Stimulated activated CD4-positive, alpha-beta T cell treated with anti-CD3 and anti-CD28 coated beads, Interleukin-15, amount 100 ng/mL, for 1 hour (primary cell): ENCODE data around the gene KCNMA1.

Experiments used
- DNase-seq, 2 donors: peaks; one replicate each; pipeline ENCODE4 v3.0.0-alpha.2; 2020; ENCODE audit warnings: low read depth in 1 of 2, low spot score in 1 of 2

The KCNMA1 gene

GRCh38 chr10:77562742-77563141 is 74.9 kb downstream of the KCNMA1 start:
- DNase-seq, result no peak

GRCh38 chr10:77561991-77562390 is 75.6 kb downstream of the KCNMA1 start:
- DNase-seq, result no peak

- DNase-seq, result no peak
These were observed 77.1 kb downstream of the KCNMA1 start for GRCh38 chr10:77560471-77560870.

GRCh38 chr10:77560052-77560451 is 77.6 kb downstream of the KCNMA1 start:
- DNase-seq, result no peak

- DNase-seq, result no peak
These were observed 80.5 kb downstream of the KCNMA1 start for GRCh38 chr10:77556990-77557601.

- no peak for DNase-seq
These were observed 81.9 kb downstream of the KCNMA1 start for GRCh38 chr10:77555591-77556212.

GRCh38 chr10:77554996-77555397 is 82.6 kb downstream of the KCNMA1 start:
- no peak for DNase-seq

- DNase-seq, result no peak
These were observed 83.6 kb downstream of the KCNMA1 start for GRCh38 chr10:77553966-77554365.

GRCh38 chr10:77553311-77553710 is 84.3 kb downstream of the KCNMA1 start:
- DNase-seq, result no peak

- no peak for DNase-seq
These were observed 85.4 kb downstream of the KCNMA1 start for GRCh38 chr10:77552252-77552651.

- no peak for DNase-seq
These were observed 87.2 kb downstream of the KCNMA1 start for GRCh38 chr10:77550378-77550777.

GRCh38 chr10:77548671-77549070 is 88.9 kb downstream of the KCNMA1 start:
- DNase-seq, result no peak

- no peak for DNase-seq
These were observed 89.5 kb downstream of the KCNMA1 start for GRCh38 chr10:77548157-77548556.

GRCh38 chr10:77547307-77548050 is 90.1 kb downstream of the KCNMA1 start:
- no peak for DNase-seq

- no peak for DNase-seq
These were observed 91.6 kb downstream of the KCNMA1 start for GRCh38 chr10:77546042-77546441.

- DNase-seq, result no peak
These were observed 92.0 kb downstream of the KCNMA1 start for GRCh38 chr10:77545585-77545984.

- DNase-seq, result no peak
These were observed 93.0 kb downstream of the KCNMA1 start for GRCh38 chr10:77544617-77545016.

GRCh38 chr10:77542710-77543259 is 94.8 kb downstream of the KCNMA1 start:
- DNase-seq, result no peak

- no peak for DNase-seq
These were observed 95.7 kb downstream of the KCNMA1 start for GRCh38 chr10:77541944-77542343.

- no peak for DNase-seq
These were observed 96.4 kb downstream of the KCNMA1 start for GRCh38 chr10:77541247-77541646.

GRCh38 chr10:77539147-77539935 is 98.3 kb downstream of the KCNMA1 start:
- DNase-seq, result no peak
